ENCODE results near the gene DCAF15.

DNA sequence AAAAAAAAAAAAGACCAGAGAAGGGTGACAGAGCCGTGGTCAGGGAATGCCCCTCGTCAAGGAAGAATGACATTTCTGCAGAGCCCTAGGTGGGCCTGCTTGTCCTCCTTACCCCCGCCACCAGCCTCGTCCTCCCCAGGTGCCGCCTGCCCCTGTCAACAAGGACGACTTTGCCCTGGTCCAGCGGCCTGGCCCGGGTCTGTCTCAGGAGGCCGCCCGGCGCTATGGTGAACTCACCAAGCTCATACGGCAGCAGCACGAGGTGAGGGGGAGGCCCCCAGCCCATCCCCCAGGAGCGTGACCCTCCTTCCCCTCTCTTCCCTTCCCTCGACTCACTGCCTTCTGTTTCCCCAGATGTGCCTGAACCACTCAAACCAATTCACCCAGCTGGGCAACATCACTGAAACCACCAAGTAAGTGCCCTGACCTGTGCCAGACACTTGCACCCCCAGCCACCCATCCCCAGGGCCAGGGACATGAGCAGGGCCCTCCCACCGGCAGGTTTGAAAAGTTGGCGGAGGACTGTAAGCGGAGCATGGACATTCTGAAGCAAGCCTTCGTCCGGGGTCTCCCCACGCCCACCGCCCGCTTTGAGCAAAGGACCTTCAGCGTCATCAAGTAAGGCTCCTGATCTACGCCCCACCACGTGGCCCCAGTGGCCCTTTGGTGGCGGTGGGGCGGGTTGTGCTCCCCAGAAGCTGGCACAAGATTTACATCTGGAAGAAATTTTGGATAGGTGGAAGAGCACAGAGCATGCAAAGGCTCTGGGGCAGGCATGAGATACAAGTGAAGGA lies 28.9 kb upstream of the DCAF15 start:
- TF ChIP-seq, protein P1, sequence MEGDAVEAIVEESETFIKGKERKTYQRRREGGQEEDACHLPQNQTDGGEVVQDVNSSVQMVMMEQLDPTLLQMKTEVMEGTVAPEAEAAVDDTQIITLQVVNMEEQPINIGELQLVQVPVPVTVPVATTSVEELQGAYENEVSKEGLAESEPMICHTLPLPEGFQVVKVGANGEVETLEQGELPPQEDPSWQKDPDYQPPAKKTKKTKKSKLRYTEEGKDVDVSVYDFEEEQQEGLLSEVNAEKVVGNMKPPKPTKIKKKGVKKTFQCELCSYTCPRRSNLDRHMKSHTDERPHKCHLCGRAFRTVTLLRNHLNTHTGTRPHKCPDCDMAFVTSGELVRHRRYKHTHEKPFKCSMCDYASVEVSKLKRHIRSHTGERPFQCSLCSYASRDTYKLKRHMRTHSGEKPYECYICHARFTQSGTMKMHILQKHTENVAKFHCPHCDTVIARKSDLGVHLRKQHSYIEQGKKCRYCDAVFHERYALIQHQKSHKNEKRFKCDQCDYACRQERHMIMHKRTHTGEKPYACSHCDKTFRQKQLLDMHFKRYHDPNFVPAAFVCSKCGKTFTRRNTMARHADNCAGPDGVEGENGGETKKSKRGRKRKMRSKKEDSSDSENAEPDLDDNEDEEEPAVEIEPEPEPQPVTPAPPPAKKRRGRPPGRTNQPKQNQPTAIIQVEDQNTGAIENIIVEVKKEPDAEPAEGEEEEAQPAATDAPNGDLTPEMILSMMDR (IDR thresholded peaks at IDR 0.05; ENCODE audit: low read depth, low read length): no peak
- no peak for TF ChIP-seq POLR2A (IDR thresholded peaks at IDR 0.05; ENCODE audit: extremely low read depth, insufficient read length)
- no peak for TF ChIP-seq MAX (IDR thresholded peaks at IDR 0.05; ENCODE audit: low read depth, low read length)
- no peak for TF ChIP-seq MYC (IDR thresholded peaks at IDR 0.05; ENCODE audit: low read depth, low read length)

All from NB4 (cell line).